ENCODE data around the gene TSPAN16.

DNA sequence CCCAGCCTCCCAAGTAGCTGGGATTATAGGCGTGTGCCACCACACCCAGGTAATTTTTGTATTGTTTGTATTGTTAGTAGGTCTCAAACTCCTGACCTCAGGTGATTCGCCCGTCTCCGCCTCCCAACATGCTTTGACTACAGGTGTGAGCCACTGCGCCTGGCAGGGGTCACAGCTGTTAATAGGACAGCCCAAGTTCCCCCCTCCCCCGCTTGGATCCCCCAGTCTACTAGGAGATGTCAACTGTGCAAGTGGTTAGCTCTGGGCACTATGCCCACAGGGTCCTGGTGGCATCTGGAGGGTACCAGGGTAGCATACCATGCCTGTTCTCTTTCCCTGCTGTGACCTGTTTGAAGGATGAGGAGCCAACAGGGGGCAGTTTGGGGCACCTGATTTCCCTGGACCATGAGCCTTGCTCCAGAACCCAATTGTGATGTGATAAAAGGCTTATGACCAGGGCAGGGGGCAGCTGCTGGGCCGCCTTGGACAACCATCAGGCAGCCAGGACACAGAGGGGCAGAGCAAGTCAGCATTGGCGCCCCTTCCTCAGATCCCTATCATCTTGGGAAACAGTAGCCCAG, at the start of gene TSPAN16:
- TF ChIP-seq, protein P1, sequence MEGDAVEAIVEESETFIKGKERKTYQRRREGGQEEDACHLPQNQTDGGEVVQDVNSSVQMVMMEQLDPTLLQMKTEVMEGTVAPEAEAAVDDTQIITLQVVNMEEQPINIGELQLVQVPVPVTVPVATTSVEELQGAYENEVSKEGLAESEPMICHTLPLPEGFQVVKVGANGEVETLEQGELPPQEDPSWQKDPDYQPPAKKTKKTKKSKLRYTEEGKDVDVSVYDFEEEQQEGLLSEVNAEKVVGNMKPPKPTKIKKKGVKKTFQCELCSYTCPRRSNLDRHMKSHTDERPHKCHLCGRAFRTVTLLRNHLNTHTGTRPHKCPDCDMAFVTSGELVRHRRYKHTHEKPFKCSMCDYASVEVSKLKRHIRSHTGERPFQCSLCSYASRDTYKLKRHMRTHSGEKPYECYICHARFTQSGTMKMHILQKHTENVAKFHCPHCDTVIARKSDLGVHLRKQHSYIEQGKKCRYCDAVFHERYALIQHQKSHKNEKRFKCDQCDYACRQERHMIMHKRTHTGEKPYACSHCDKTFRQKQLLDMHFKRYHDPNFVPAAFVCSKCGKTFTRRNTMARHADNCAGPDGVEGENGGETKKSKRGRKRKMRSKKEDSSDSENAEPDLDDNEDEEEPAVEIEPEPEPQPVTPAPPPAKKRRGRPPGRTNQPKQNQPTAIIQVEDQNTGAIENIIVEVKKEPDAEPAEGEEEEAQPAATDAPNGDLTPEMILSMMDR (conservative IDR thresholded peaks at IDR 0.05; ENCODE audit: low read length): peak; percentile 34; the same call in 1 of the 2 replicates
- no peak for TF ChIP-seq EZH2phosphoT487 (IDR thresholded peaks at IDR 0.05; ENCODE audit: borderline replicate concordance)

Data from Loucy (cell line).